ENCODE results near the gene XCL1.
"Not testable (repeated sequence)": the region's sequence is repeated elsewhere in the genome, so short reads cannot be mapped to it uniquely, and the experiment has no call there.

The XCL1 gene

GRCh38 chr1:168576245-168576688, at the start of gene XCL1:
TSS of gene XCL1 (plus strand) at chr1:168576605. CDS start at chr1:168576638, 33 bp downstream.
- DNase-seq, result not testable (repeated sequence)

GRCh38 chr1:168529518-168529917, 46.9 kb upstream of the XCL1 start:
- no peak for DNase-seq

- DNase-seq, result no peak
Measured at GRCh38 chr1:168531615-168532345, 44.6 kb upstream of the XCL1 start.

- no peak for DNase-seq
Measured at GRCh38 chr1:168535536-168535935, 40.9 kb upstream of the XCL1 start.

- not testable (repeated sequence) for DNase-seq
Measured at GRCh38 chr1:168540798-168541197, 35.6 kb upstream of the XCL1 start.

- DNase-seq, result not testable (repeated sequence)
Measured at GRCh38 chr1:168542978-168543377, 33.4 kb upstream of the XCL1 start.

- DNase-seq, result not testable (repeated sequence)
Measured at GRCh38 chr1:168543840-168544498, 32.4 kb upstream of the XCL1 start, which contains the start of gene XCL2. TSS of gene XCL2 (minus strand) at chr1:168543997. CDS start at chr1:168543964, 33 bp downstream.

- DNase-seq, result peak in 1 of 2 donors; percentile 7
Measured at GRCh38 chr1:168545678-168546552, 30.5 kb upstream of the XCL1 start.

- not testable (repeated sequence) for DNase-seq
Measured at GRCh38 chr1:168546553-168546895, 29.9 kb upstream of the XCL1 start.

- DNase-seq, result no peak
Measured at GRCh38 chr1:168550971-168551370, 25.4 kb upstream of the XCL1 start.

GRCh38 chr1:168551688-168552087, 24.7 kb upstream of the XCL1 start:
- DNase-seq, result no peak

- DNase-seq, result no peak
Measured at GRCh38 chr1:168552961-168553360, 23.4 kb upstream of the XCL1 start.

- DNase-seq, result no peak
Measured at GRCh38 chr1:168553680-168554553, 22.5 kb upstream of the XCL1 start.

- DNase-seq, result no peak
Measured at GRCh38 chr1:168554603-168555483, 21.6 kb upstream of the XCL1 start.

GRCh38 chr1:168555508-168556046, 20.8 kb upstream of the XCL1 start:
- DNase-seq, result no peak

- no peak for DNase-seq
Measured at GRCh38 chr1:168556647-168557046, 19.8 kb upstream of the XCL1 start.

GRCh38 chr1:168560370-168560769, 16.0 kb upstream of the XCL1 start:
- DNase-seq, result no peak

GRCh38 chr1:168561989-168562388, 14.4 kb upstream of the XCL1 start:
- DNase-seq, result no peak

GRCh38 chr1:168565825-168566224, 10.6 kb upstream of the XCL1 start:
- DNase-seq, result no peak

- no peak for DNase-seq
Measured at GRCh38 chr1:168567007-168567406, 9.4 kb upstream of the XCL1 start.

- DNase-seq, result no peak
Measured at GRCh38 chr1:168567568-168567967, 8.8 kb upstream of the XCL1 start.
